NCI-H146 treated with DMSO at 0.1 percent for 48 hours (cell line): ENCODE results near the gene PRR36.

Source experiments
- DNase-seq: peaks from one replicate; lab custom pipeline; 2025; ENCODE audit not compliant: unreplicated experiment; lab: John Stamatoyannopoulos, UW

The PRR36 gene

GRCh38 chr19:7846155-7846646 lies 28.0 kb downstream of the PRR36 start:
- no peak for DNase-seq

DNA sequence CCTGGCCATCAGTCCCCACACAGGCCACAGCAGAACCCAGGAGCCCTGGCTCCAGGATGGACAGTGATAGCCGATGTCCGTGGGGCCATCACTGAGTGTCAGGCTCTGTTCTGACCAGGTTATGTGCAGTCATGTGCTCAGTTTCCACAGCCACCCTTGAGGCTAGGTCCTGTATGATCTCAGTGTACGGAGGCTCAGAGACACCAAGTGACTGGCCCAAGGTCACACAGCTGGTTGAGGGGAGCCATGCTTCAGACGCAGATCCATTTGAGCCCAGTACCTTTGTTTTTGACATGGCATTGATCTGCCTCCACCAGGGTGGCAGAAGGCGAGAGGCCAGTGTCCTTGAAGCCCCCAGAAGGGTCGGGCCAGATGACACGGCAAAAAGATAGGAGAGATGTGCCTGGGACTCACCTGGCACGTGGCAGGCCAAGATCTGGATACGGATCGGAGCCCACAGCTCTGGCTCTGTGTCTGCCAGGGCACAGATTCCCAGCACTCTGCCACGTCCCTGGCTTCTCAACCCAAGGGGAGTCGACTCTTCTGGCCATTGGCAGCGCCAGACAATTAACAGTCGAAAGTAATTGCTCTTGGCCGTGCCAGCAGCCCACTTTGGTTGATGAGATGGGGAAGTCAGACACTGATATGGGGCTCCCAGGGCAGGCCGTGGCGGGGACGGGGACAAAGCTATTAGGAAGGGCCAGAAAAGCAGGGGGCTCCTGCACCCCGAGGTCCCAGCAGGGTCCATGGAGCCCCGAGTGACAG lies 28.6 kb downstream of the PRR36 start:
- DNase-seq = no peak

DNA sequence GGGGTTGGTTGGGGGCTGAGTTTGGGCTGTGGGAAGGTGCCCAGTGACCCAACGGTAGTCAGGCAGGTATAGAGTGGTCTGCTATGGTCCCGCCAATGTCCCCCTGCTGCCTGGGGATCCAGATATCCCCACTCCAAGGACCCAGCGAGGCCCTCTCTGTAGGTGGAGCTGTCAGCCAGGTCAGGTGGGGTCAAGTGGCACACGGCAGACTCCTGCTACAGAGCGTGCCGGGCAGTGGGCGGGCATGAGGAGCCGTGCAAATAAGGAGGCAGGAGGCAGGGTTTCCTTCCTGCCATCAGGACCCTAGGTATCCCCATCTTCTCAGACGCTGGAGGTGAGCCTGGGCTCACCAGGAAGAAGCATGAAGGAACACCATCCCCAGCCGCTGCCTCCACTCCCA lies 29.2 kb downstream of the PRR36 start:
- DNase-seq = no peak

DNA sequence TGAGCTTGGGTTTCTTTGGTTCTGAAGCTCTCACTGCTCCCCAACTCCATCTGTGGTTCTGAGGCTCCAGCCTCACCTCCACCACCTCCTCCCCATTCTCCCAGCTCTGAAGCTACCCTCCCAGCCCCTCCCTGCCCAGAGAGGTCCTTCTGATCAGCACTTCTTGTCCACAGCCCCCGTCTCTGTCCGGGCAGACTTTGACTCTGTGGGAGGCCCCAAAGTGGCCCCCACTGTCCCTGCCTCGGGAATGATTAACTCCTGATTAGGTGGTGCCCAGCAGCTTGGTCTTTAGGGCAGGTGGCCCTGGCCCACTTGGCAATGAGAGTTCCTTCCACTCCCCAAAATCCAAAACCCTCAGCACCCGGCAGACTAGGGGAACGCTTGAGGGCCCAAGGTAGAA lies 29.8 kb downstream of the PRR36 start:
- no peak for DNase-seq

- DNase-seq = no peak
These were observed 30.7 kb downstream of the PRR36 start for GRCh38 chr19:7843521-7843920.

GRCh38 chr19:7842661-7843294 lies 31.4 kb downstream of the PRR36 start:
- no peak for DNase-seq

GRCh38 chr19:7841751-7842660 lies 32.2 kb downstream of the PRR36 start:
- DNase-seq = no peak

DNA sequence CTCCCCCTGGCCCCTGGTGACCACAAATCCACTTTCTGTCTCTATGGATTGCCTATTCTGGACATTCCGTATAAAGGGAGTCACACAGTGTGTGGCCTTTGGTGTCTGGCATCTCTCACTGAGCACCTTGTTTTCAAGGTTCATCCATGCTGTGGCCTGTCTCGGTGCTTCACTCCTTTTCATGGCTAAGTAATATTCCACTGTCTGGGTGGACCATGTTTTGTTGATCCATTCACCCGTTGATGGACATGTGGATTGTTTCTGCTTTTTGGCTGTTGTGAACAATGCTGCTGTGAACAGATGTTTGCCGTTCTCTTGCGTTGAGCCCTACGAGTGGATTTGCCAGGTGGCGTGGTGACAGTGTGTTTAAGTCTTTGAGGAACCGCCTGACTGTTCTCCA lies 33.6 kb downstream of the PRR36 start:
- no peak for DNase-seq

- DNase-seq = no peak
These were observed 34.7 kb downstream of the PRR36 start for GRCh38 chr19:7839476-7839875.

- DNase-seq = no peak
These were observed 40.7 kb downstream of the PRR36 start for GRCh38 chr19:7833225-7834099.

DNA sequence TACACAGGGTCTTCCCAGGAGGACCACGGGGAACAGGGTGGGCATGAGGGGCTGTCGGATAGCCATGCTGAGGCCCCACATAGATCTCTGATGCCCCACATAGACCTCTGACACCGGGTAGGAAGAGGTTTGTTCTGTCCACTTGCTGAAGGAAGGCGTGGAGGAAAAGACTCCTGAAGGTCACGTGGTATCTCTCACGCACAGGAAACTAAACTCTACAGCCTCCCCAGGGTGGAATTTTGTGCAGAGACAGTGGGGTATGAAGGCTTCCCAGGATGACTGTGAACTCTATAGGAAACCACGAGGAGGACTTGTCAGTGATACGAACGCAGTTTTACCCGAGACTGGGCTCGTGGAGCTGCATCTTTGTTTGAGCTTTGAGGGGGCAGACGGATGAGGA lies 41.4 kb downstream of the PRR36 start:
- no peak for DNase-seq

DNA sequence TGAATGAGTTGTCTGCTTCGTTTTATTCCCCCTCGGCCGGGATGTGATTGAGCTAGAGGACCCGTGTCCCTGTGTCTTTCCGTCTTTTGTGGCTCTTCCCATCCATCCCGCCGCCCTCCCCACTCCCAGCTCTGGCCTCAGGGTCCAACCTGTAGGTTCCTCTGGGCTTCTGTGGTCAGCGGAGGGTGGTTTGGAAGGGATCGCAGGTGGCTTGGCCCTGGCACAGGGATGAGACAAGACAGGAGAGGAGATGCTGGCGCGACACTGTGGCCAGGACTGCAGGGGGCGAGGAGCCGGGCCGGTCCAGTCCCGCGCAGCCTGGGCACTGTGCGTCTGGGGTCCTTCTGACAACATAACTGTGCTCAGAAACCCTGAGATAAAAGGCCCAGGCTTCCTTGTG lies 42.2 kb downstream of the PRR36 start:
- no peak for DNase-seq

GRCh38 chr19:7831452-7831851 lies 42.7 kb downstream of the PRR36 start:
- no peak for DNase-seq

DNA sequence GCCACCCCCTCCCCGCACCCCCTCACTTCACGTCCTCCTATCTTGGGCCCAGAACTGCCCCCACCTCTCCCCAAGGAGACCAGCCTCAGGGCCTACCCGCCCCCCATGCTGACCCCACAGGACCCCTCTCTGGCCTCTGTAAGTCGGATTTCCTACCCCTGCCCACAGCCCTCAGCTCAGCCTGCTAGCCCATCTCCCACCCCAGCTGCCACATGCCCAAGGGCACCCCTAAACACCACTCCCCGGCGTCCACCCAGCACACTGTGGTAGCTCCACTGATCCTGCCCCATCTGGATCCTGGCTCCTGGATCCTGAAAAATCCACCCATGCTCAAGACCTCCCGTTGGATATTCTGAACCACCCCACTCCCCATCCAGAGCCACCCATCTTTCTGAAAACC lies 43.4 kb downstream of the PRR36 start:
- no peak for DNase-seq

GRCh38 chr19:7830272-7830771 lies 43.9 kb downstream of the PRR36 start:
- no peak for DNase-seq

DNA sequence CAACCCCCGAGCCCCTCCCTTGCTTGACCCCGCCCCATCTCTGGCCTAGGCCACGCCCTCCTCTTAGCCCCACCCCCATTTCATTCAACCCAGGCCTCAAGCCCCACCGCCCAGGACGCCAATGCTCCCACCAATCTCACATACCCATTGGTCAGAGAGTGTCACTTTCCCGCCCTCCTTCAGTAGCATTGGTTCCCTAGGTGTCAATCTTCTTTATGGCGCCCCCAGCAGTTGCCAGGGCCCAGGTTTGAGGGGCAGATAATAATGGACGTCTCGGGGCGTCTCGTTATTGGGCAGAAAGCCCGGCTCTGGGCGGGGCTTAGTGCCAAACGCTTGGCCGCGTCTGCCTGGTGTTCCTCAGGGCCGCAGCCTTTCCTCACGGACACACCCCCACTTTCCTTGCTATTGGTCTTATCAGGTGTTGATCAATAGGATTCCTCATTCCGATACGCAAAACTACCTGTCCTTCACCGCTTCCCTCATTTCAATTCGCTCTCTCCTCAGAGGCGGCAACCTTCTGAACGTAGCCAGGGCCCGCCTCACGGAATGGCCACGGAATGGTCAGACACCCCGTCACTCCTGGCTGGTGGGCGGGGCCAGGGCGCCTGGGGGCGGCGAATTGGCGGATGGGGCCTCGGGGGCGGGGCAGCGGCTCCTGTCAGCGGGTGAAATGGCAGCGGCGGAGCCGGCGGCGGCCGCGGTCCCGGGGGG lies 44.5 kb downstream of the PRR36 start, which contains the start of gene EVI5L:
Gene EVI5L, plus strand, starts transcription at position 658 of the 711 bp plus-strand sequence. CDS start 16,325 bp downstream, outside the sequence.
- DNase-seq = peak; percentile 97

GRCh38 chr19:7829166-7829520 lies 45.0 kb downstream of the PRR36 start:
- DNase-seq = no peak

- DNase-seq = no peak
These were observed 50.4 kb downstream of the PRR36 start for GRCh38 chr19:7823686-7824301.

- no peak for DNase-seq
These were observed 51.2 kb downstream of the PRR36 start for GRCh38 chr19:7822910-7823515.
